Thyroid gland (tissue), 4 donors: Measurements from ENCODE around the gene FAM181B. TPM values are rescaled to one million over a fixed set of nuclear protein-coding genes. Genes with fewer than 3 reads are reported as not detected.
A peak's percentile ranks its signal among the peaks of the same experiment; 100 is the strongest.

Source experiments
- DNase-seq, 2 donors: peaks; one replicate each; pipeline ENCODE4 v3.0.0-alpha.2; 2019
- H3K27ac ChIP-seq, 3 donors: fragments of 200-600 bp; sonication (generic); 1 replicate in 2 of 3; 2 replicates in 1 of 3; pipeline ENCODE4 v1.5.1; 2016 to 2019; ENCODE audit warnings: mild to moderate bottlenecking in 1 of 3, moderate library complexity in 1 of 3
- H3K27me3 ChIP-seq: fragments of 200-600 bp; sonication (generic); one replicate; pipeline ENCODE4 v1.5.1; 2019
- H3K36me3 ChIP-seq, 2 donors: fragments of 200-600 bp; sonication (generic); one replicate each; pipeline ENCODE4 v1.5.1; 2016 to 2019
- H3K4me1 ChIP-seq, 2 donors: fragments of 200-600 bp; sonication (generic); one replicate each; pipeline ENCODE4 v1.5.1; 2017 to 2019
- H3K4me3 ChIP-seq, 3 donors: fragments of 200-600 bp; sonication (generic); replicated peaks in 1 of 3; 1 replicate in 2 of 3; 2 replicates in 1 of 3; pipeline ENCODE4 v1.5.1; 2016; ENCODE audit warnings: mild to moderate bottlenecking in 1 of 3
- H3K9me3 ChIP-seq: fragments of 200-600 bp; sonication (generic); one replicate; pipeline ENCODE4 v1.5.1; 2017
- POLR2A ChIP-seq, 2 donors: fragments of 450-650 bp; IDR thresholded peaks; one replicate each; pipeline ENCODE4 v1.6.1; 2017; ENCODE audit warnings: antibody characterized with exemption in 2 of 2, mild to moderate bottlenecking in 2 of 2, moderate library complexity in 1 of 2
- WGBS, 2 donors: methylation state at CpG; one replicate each; pipeline ENCODE4 v1.1.5; 2017; 5-methylcytosine and 5-hydroxymethylcytosine counted together
- intact Hi-C: fragments of 100-400 bp; cut with DNase I; formaldehyde crosslinking; loops from one replicate; pipeline ENCODE4 v1.15.1; 2023
- total RNA-seq, 4 donors: library from RNA; depleted of rRNA; stranded (reverse); fragments of >200 nt; gene quantifications; one replicate each; pipeline ENCODE4 v1.2.3, GENCODE V29; 2016
- TF ChIP-seq, protein P1 (sequence below), 6 experiments: fragments of 200-600 bp in 3 of 6; fragments of 450-650 bp in 3 of 6; sonication (generic) in 3 of 6; IDR thresholded peaks; one replicate each; pipeline ENCODE4 v1.5.1; 2016 to 2019; ENCODE audit warnings: antibody characterized with exemption in 6 of 6, mild to moderate bottlenecking in 2 of 6, inconsistent platforms in 1 of 6, moderate library complexity in 1 of 6

The FAM181B gene
- total RNA-seq, 4 donors from 2014 or later, result 0.94 to 5.1 (median 1.5) TPM

DNA sequence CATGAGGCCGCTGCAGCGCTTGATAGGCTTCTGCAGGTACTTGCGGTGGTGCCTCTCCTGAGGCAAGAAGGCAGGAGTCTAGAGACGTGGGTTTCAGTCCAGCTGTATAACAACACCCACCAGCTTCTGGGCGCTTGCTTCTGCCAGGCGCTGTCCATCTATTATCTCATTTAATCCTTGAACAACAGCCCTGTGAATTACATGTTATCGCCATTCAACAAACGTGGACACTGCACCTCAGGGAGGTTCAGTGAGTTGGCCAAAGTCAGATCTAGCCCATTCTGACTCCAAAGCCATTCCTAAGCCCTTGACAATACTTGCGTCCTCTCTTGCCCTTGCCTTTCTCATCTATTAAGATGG, 436 bp upstream of the FAM181B start:
- no peak overlapping the region for H3K27ac ChIP-seq
- intact Hi-C loops, result no loop called here
- DNase-seq, result no peak
- H3K27me3 ChIP-seq, result no peaks in the 10 kb centered on the region
- H3K36me3 ChIP-seq, result no peaks in the 10 kb centered on the region
- 42 to 48% methylated on average over 9 of the region's 9 CpGs for WGBS, 2 donors
- peak overlapping the region in 2 of 3 donors; percentile 29 to 58 for H3K4me3 ChIP-seq
- no peaks in the 10 kb centered on the region for H3K9me3 ChIP-seq
- no peaks in the 10 kb centered on the region for H3K4me1 ChIP-seq
- no peak for TF ChIP-seq POLR2A (IDR thresholded peaks at IDR 0.05)
- TF ChIP-seq, protein P1, sequence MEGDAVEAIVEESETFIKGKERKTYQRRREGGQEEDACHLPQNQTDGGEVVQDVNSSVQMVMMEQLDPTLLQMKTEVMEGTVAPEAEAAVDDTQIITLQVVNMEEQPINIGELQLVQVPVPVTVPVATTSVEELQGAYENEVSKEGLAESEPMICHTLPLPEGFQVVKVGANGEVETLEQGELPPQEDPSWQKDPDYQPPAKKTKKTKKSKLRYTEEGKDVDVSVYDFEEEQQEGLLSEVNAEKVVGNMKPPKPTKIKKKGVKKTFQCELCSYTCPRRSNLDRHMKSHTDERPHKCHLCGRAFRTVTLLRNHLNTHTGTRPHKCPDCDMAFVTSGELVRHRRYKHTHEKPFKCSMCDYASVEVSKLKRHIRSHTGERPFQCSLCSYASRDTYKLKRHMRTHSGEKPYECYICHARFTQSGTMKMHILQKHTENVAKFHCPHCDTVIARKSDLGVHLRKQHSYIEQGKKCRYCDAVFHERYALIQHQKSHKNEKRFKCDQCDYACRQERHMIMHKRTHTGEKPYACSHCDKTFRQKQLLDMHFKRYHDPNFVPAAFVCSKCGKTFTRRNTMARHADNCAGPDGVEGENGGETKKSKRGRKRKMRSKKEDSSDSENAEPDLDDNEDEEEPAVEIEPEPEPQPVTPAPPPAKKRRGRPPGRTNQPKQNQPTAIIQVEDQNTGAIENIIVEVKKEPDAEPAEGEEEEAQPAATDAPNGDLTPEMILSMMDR (IDR thresholded peaks at IDR 0.05), result no peak

DNA sequence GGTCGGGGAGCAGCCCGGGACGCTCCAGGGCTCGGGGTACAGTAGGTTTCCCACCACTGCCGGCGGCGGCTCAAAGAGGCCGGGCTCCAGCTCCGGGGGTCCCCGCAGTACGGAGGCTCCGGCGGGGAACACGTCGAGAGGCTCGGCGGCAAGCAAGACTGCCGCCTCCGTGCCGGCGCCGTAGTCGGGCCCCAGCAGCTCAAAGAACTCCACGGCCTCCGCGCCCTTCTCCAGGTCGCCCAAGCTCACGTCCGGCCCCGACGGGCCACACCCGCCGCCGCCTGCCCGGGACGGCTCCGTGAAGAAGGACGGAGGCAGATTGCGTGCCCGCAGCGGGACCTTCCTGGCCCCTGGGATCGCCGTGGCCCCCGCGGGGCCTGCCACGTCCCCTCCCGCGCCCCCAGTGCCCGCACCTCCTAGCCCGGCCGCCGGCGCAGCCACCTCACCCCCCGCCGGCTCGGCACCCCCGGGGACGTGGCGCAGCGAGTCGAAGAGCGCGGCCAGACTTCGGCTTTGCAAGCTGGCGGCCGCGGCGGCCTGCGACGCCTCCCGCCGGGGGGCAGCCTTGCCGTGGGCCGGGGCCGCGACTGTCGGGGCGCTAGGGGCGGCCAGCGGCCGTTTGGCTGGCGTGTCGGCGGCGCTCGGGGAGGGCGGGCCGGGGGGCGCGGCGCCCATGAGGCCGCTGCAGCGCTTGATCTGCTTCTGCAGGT, 775 bp downstream of the FAM181B start:
- WGBS, 2 donors, result 0 to 7% methylated on average over 1 to 19 of the region's 93 CpGs
- Histone ChIP-seq H3K4me3 (peak overlapping the region; percentile 29 to 58 (median 54)), H3K4me1 (no peaks in the 10 kb centered on the region), H3K36me3 (no peaks in the 10 kb centered on the region), H3K27ac (peak overlapping the region in 2 of 3 donors; percentile 52 to 61), H3K27me3 (no peaks in the 10 kb centered on the region), H3K9me3 (no peaks in the 10 kb centered on the region)
- TF ChIP-seq, protein P1 (IDR thresholded peaks at IDR 0.05), result peak in 1 of 6 experiments; percentile 9
- no peak for TF ChIP-seq POLR2A (IDR thresholded peaks at IDR 0.05)
- intact Hi-C loops, result no loop called here
- peak; percentile 38 to 39 for DNase-seq

DNA sequence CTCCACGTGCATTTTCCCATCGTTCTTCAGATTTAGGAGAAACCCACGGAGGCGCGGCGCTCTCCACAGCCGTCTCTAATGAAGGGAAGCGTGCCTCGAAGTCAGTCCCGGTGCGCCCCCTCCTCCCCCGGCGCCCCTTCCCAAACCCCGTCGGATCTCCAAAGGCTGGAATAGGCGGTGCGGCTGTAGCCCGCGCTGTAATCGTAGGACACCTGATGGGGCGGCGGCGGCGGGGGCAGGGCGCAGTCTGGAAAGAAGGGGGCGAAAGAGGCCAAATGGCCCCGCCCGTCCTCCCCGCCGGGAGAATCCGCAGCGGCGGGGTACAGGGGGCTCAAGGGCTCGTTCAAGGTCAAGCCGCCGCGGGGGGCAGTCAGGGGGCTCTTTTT, 1.3 kb downstream of the FAM181B start:
- no peaks in the 10 kb centered on the region for H3K9me3 ChIP-seq
- no peaks in the 10 kb centered on the region for H3K4me1 ChIP-seq
- no peak for TF ChIP-seq POLR2A (IDR thresholded peaks at IDR 0.05)
- TF ChIP-seq, protein P1 (IDR thresholded peaks at IDR 0.05), result no peak
- H3K4me3 ChIP-seq, result peak overlapping the region in 2 of 3 donors; percentile 54 to 58
- intact Hi-C loops, result no loop called here
- H3K36me3 ChIP-seq, result no peaks in the 10 kb centered on the region
- peak overlapping the region in 1 of 3 donors; percentile 61 for H3K27ac ChIP-seq
- no peaks in the 10 kb centered on the region for H3K27me3 ChIP-seq
- 13 to 19% methylated on average over 25 to 33 of the region's 37 CpGs for WGBS, 2 donors
- peak; percentile 12 to 27 for DNase-seq

DNA sequence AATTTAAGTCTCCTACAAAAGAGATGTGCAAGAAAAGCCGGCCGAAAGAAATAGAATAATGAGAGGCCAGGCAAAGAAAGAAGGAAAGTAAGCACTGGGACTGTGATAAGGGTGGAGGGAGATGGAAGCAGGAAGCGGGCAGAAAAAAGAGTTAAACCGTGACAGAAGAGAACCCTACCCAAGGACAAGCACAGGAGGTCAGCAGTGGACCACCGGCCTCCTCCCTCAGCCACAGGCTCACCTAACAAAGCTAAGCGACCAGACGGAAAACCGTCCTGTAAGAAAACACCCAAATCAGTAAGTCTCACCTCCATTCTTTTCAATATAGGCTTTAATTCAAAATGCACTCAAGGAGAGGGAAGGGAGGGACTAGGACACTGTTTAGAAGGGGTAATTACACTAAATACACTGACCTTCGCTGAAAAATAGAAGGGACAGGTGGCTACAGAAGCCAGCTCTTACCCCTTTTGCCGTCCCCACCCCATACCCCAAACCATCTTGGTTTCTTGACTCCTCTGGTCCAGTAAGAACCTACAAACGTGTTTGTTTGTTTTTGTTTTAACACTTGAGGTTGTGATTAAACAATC, 1.9 kb downstream of the FAM181B start:
- Histone ChIP-seq H3K9me3 (no peaks in the 10 kb centered on the region), H3K36me3 (no peaks in the 10 kb centered on the region), H3K27me3 (no peaks in the 10 kb centered on the region), H3K4me3 (no peak overlapping the region), H3K4me1 (no peaks in the 10 kb centered on the region), H3K27ac (no peak overlapping the region)
- WGBS, 2 donors, result 58 to 68% methylated on average over 11 of the region's 11 CpGs
- TF ChIP-seq POLR2A (IDR thresholded peaks at IDR 0.05), result no peak
- TF ChIP-seq, protein P1 (IDR thresholded peaks at IDR 0.05), result no peak
- DNase-seq, result no peak
- intact Hi-C loops, result no loop called here

DNA sequence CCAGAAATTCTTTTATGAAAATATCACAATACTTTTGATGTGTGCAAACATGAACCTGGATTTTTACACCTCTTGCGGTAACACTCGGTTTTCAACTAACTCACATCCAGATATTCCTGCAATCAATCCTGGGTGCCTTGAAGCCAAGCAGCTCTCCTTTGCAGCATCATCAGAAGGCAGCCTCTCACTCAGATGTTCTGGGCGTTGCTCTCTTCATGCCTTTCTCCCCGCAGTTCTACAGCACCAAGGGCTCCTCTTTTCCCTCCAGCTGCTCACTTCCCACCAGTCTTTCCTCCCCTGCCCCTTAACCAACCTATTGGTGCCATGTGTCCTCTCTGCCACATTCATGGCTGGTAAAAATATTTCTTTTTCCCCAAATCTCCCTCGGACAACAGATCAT, 2.9 kb downstream of the FAM181B start:
- H3K4me1 ChIP-seq, result no peaks in the 10 kb centered on the region
- H3K27me3 ChIP-seq, result no peaks in the 10 kb centered on the region
- intact Hi-C loops, result no loop called here
- no peak for DNase-seq
- TF ChIP-seq, protein P1 (IDR thresholded peaks at IDR 0.05), result no peak
- TF ChIP-seq POLR2A (IDR thresholded peaks at IDR 0.05), result no peak
- WGBS, 2 donors, result 62 to 68% methylated on average over 5 of the region's 5 CpGs
- no peak overlapping the region for H3K4me3 ChIP-seq
- H3K9me3 ChIP-seq, result no peaks in the 10 kb centered on the region
- no peak overlapping the region for H3K27ac ChIP-seq
- H3K36me3 ChIP-seq, result no peaks in the 10 kb centered on the region
